NCI-H1417 treated with DMSO at 0.1 percent for 48 hours (cell line): ENCODE data around the gene PDE1A.
"Not testable (repeated sequence)": the region's sequence is repeated elsewhere in the genome, so short reads cannot be mapped to it uniquely, and the experiment has no call there.

ENCODE experiments used
- DNase-seq: peaks from one replicate; lab custom pipeline; 2025; lab: John Stamatoyannopoulos, UW

PDE1A gene

DNA sequence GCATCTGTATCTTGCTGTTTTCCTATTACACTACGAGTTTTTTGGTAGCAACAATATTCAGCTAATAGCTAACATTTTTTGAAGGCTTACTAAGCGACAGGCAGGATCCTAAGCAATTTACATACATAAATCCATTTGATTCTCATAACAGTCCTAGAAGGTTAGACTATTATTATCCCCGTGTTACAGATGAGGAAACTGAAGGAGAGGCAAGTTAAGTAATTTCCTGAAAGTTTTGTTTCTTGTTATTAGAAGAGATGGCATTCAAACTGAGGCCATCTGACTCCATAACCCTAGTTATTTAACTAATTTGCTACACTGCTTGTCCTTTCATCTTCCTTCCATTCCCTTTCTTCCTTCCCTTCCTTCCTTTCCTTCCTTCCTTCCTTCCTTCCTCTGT is 68.2 kb downstream of the PDE1A start:
- no peak for DNase-seq

DNA sequence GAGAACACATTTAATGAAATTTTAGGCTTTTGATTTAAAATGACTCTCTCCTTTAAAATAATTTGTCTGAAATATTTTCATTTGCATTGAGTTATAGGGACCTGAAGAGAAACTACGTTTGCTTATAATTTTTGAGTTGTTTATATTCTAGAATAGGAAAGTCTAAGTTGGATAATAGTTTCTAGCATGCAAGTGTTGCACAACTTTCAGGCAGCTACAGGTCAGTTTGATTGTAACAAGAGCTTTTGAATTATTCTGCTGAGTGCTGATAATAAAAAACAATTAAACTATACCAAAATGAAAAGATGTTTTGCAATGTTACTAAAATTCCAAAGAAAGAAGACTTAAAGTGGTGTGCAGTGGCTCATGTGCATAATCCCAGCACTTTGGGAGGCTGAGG is 71.0 kb downstream of the PDE1A start:
- DNase-seq, result no peak

DNA sequence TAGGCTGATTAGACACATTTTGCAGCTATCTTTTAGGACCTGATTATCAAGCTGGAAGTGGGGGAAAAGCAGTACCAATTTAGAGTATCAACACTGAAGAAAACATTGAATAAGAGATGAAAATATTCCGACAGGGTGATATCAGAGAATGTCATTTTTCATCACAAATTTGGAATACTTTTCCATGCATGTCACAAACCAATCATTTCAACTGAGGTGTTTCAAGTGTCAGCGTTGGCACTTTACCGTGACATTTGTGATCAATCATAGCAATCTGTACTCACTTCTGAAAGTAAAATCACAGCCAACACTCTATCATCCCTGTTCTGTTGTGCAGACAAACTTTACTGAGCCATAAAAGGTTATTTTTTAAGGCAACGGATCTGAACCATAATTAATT is 75.4 kb downstream of the PDE1A start:
- DNase-seq, result no peak

DNA sequence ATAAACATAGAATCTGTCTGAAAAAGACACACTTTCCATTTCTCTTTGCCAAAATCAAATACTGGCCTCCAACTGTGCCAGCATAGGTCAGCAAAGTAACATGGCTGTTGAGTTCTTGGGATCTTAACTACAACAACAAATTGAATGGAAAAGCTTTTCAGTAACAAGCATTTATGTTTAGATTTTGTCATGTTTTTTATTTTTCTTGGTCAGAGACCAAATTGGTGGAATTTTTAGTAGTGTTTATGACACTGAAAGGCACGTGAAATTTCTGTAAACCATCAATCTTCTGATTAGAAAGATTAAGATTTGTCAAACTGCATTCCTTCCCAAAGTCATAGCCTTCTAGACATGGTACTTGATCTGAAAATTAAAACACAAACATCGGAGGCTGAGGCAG is 77.6 kb downstream of the PDE1A start:
- DNase-seq, result no peak

DNA sequence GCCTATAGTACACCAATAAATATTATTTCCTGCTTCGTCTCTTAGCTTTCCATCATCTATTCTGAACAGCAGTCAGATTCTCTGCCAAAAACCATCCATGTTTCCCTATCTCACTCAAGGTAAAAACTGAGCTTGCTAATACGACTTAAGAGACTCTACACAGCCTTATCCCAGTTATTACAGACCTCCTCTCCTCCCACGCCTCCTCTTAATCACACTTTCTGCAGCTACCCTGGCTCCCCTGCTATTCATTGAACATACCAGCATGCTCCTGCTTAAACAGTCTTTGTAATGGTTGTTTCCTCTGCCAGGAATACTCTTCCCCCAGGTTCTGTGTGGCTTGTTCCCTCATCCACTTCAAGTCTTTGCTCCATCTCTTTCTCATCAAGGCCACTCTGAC is 81.5 kb downstream of the PDE1A start:
- DNase-seq, result no peak

DNA sequence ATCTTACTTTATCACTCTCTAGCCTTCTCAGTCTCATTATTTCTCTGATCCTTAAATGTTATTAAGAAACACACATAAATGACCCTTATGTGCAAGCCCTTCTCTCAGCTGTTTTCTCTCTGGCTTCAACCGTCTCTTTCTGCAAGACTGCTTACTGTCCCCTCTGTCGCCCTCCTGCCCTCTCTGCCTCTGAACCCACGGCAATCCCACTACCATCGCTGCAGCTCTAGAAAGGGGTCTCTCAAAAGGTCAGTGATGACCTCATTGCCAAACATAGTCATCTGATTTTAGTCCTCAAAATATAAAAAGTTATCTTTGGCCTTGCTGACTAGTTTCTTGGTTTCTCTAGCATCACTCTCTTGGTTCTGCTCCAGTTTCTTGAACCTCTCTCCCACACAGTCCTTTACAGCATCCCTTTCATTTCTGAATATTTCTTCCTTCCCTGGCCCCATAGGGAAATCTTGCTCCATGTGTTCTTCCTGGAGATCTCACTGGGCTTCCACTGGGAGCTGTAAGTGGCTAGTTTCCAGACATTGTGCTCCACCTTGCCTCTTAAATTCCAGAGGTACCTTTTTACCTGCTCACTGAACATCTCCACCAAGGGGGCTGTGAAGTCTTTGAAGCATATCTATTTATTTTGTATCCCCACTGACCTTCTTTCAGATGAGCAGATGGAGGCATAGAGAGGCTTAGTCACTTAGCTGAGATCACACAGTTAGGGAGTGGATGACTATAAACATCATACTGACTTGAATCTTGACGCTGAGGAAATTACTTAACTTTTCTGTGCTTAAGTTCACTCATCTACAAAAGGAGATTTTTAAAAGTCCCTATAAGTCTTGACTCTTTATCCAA is 96.2 kb downstream of the PDE1A start:
- no peak for DNase-seq

DNA sequence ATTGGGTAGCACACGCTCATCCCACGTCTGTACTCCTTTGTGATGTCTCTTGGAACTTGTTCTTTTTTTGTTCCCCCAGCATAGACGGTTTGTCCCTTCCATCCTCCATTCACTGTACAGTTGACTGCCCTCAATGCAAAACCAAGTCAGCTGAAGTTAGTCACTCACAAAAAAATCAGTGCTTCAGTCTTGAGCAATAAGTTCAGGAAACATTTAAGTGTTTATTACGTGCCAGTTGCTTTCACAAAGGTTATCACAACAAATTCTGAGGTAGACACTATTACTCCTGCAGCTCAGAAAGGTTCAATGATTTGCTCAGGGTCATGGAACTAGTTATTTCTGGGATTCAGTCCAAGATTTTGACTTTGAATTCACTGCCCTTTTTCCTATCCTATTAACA is 102.2 kb downstream of the PDE1A start:
- DNase-seq, result no peak

DNA sequence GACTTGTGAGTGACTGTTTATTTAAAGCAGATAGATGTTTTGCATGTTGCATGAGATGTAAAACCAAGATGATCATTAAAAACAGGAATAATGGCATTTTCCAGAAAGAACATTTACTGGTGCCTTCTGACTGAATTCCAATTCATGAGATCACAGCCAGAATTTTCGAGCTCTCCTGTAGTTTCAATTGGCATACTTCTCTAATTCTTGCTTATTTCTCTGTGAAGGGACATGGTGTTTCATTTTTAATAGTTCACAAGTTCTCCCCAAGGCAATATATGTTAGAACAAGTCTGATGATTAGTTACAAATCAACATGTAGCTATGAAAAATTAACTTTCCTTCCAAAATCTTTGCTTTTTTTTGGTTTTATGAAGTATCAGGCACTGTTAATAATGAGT is 105.7 kb downstream of the PDE1A start:
- no peak for DNase-seq

DNA sequence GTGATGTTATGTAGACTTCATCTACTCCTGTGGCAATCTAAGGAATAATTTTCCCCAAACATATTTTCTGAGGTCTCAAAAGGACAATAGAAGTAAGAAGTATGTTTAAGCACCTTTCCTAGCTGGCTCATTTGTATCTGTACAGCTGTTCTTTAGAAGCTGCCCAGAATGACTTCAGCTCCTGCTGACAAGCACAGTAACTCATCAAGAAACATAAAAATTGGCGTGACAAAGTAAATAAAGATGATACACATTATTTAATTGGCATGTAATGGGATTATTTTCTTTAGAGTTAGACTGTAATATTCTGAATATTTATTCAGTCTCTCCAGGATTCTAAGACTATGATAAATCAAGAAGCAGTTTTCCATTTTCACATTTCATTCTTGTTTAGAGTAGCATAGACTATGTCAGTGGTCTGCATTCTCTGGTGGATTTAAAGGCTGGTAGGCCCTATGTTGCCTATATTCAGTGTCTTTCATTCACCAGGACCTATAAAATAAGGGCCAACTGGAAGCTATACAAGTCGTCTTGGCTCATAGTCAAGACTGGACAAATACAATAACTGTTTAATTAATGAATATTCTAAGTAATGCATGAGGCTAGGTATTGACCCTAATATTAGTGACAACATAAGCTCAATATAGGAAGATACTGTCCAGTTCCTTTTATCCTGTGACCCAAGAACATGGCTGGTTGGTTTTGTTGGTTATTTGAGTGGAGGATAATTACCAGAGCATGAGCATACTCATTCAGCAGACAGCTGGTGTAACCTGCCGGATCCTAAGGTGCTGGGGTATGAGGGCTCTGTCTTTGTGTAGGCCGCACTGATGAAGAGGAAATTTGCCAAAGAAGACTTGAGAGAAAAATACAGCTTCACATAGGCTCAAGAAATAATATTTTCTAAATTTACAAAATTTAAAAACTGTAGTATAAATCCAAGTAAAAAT is 107.0 kb downstream of the PDE1A start:
- DNase-seq, result no peak

DNA sequence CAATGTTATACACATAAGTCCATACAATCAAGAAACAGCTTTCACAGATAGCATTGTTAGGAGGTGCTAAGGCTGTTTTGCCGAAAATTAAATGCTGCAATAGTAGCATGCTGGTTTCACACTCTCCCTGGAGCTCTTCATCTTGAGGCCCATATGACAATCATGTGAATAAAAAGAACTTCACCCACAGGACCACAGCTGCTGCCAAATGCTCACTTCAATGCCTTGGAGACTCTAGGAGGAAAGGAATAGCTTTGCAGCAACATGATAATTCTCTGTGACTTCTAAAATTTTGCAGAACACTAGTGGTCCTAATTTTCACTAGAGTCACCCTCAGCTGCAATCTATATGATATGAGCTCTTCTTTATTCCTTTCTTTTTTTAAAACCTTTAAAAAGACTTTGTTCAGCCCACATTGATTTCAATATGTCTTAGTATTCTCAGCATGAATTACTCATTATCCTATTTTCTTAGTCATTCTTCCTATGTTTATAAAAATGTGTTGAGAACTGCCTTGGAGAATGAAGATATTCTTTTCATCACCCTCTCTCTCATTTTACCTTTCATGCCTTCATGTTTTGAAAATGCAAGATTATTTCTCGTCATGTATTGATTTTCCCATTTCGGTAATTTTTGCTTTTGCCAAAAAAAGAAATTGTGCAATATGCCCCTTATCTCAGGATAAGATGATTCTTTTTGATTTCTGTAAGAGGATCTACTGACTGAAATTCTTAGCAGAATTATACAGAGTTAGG is 108.2 kb downstream of the PDE1A start:
- DNase-seq, result no peak

DNA sequence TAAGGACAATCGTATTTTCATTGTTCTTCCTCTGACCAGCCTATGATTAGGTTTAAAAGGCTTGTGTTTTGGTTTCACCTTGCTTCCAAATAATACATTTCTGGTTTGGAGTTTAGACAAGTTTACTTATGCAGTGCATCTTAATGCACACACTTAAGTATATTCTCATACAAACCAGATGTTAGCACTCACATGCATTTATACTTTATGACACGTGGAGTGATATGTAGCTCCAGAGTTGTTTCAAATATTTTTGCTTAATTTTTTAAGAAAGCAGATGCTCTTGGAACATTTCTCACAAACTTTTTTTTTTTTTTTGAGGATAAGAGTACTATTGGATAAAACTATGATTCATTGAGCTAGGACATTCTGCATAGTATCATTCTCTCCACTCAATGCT is 109.9 kb downstream of the PDE1A start:
- DNase-seq, result no peak

DNA sequence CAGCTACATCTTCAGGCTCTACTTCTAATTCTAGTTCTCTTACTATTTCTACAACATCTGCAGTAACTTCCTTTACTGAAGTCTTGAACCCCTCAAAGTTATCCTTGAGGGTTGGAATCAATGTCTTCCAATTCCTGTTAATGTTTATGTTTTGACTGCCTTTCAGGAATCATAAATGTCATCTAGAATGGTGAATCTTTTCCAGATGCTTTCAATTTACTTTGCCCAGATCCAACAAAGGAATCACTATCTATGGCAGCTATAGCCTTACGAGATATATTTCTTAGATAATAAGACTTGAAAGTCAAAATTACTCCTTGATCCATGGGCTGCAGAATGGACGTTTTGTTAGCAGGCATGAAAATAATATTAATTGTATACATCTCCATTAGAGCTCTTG is 123.9 kb downstream of the PDE1A start:
- DNase-seq, result no peak

DNA sequence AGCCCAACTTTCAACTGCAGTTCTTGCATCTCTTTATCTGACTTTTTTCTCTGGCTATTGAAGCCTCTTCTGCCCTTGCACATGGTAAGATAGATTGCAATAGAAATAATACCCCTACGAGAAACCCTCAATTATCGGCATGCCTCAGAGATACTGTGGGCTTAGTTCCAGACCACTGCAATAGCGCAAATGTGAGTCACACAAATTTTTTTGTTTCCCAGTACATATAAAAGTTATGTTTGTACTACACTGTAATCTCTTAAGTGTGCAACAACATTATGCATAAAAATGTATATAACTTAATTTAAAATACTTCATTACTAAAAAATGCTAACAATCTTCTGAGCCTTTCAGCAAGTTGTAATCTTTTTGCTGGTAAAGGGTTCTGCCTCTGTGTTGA is 124.7 kb downstream of the PDE1A start:
- DNase-seq, result no peak

DNA sequence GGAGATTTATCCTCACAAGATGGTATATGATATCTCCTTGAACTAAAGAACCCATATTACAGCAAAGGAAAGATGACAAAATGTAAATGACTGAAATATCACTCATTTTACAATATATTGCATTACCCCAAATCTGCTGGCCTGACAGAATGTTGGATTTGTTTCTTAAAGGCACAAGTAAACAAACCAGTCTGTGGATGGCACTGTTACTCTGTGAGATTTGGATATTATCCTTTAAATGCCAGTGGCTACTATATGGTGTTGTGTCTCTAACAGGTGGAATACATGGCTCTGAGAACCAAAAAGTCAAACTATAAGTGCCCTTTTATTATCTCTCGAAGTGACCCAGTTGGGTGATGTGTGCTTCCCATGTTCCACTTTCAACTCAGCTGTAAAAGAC is 125.7 kb downstream of the PDE1A start:
- DNase-seq, result no peak

DNA sequence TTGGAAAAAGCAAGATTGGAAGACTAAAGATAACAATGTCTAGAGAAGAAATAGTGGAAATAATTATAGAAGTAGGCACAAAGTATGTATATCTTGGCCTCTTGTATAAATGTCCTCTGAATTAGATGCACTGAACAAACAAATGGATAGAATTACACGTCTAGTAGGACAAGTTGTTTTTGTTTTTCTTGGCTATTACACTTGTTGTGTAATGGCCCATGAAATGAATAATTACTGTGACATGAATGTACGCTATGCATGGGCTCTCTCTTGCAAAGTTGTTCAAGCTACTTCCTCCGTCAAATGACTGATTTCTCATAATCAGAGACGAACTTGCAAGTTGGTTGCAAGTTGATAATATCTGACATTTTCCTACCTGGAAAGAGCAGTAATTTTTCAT is 126.2 kb downstream of the PDE1A start:
- peak; percentile 26 for DNase-seq

DNA sequence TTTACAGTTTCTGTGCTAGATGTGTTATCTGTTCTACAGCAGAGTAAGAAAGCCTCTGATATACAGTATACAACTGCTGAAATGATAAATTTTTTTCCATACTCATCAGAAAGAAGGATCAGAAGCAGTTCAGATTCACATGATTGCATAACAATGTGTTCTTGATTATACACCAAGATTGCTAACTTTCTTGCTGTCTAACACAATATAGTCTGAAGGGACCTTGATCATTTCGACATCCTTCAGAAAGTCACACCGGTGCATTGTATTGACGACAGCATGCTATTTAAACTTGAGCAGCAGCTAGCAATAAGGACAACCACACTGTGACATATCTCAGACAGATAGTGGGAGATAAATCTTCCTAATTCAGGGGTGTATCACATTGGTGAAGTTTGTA is 127.2 kb downstream of the PDE1A start:
- no peak for DNase-seq

DNA sequence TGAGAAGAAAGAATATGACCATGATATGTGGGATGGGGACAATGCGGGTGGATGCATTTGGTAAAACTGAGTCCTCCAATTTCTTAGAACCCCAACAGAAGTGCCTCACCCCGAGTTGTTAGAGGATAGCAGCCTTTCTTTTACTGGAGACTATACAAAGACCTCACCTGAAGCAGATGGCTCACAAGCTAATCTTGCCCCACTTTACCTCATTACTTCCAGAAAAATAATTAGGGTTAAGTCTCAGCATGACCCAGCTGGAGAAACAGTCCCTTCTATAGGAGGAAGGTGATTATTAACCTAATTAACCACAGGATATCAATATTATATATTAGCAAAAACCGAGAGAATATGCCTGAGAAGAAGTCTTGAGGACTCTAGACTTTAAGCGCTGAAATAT is 128.4 kb downstream of the PDE1A start:
- DNase-seq, result no peak

DNA sequence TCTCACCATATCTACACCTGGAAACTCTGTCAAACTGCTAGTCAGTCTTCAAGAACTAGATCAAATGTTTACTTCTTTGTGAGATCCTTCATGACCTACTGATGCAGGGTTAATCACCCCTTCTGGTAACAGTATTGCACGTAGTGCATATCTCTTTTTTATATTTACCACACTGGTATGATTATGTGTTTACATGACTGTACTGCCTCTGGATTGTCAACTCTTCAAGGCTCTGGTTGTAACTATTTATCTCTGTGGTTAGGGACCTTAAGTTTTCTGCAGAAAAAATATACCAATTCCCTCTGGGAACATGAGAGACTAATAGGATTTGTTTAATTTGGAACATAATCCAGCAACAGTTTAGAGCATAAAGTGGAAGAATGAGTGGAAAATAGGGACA is 135.5 kb downstream of the PDE1A start:
- DNase-seq, result no peak

DNA sequence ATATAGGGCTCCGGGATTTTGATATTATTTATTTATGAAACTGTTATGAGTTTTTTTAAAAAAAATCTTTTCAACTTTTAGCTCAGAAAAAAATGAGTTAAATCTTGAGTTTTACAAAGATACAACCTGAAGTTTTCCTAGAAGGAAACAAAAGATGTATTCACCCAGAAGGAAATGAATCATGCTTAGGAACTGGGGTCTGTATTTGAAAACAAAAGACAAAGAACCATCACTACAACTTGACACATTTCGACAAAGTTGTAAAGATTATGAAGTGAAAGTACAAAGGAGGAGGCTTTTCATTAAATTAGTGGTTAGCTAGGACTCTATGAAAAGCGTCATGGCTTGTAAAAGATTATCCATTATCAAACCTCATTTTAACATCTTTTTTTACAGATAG is 143.3 kb downstream of the PDE1A start:
- DNase-seq, result no peak

DNA sequence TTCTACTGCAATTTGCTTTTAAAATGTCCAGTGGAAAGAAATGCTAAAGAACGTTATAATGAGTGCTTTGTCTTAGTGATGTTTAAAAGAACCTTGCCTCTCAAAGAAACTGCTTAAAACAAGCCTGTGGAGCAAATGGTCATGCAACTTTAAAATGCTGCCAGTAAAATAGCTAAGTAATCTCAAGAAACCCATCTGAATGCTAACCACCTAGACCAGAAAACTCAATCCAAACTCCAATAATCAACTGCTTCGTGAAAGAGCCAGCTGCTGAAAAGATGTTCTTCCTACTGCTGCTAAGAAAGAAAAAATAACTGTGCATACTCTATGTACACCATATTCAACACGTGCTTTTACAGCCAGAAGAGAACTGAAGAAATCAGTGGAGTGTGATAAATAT is 145.6 kb downstream of the PDE1A start:
- DNase-seq, result no peak

DNA sequence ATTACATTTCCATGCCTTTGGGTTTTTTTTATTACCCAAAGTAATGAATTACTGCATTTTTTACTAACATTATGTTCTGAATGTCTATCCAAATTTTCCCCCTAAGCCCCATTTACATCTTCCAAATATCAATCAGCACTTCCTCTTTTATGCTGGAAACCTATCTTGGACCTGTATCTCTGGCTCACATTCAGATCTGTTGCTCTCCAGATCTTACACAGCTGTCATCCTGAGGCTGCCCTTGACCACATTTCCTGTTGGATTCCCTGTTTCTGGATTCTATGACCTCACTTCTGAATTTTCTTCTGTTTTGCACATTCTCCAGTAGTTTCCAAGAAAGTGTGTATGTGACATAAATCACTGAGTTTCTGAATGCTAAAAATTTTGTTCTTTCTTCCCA is 146.7 kb downstream of the PDE1A start:
- no peak for DNase-seq

DNA sequence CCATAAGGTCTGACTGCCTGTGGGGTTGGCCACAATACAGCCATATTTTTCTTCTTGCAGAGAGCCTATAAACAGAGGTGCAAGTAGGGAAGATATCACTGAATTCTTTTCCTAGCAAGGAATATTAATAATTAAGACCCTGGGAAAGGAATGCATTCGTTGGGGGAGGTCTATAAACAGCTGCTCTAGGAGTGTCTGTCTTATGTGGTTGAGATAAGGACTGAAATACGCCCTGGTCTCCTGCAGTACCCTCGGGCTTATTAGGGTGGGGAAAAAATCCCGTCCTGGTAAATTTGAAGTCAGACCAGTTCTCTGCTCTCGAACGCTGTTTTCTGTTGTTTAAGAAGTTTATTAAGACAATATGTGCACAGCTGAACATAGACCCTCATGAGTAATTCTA is 150.2 kb downstream of the PDE1A start:
- not testable (repeated sequence) for DNase-seq

DNA sequence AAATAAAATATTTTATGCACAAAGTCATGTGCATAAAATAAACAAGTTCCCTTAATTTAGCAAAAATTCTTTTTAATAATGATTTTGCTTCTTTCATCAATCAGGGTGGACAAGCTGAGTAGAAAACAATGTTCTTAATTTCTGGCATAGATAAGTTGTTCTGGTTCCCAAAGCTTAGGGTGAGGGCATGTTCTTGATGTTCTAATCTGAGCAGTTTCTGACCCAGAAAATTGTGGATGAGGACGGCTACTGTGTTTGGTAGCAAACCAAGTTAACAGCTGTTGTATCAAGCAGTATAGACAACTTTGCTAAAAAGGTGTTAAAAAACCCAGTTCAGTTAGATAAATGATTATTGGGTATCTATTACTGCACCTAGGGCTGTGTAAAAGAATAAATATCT is 158.9 kb downstream of the PDE1A start:
- no peak for DNase-seq
